MM.1S (cell line): ENCODE data around the gene EPHB1.
"Not testable (repeated sequence)": the region's sequence is repeated elsewhere in the genome, so short reads cannot be mapped to it uniquely, and the experiment has no call there.

Experiments
- DNase-seq: peaks from one replicate; pipeline ENCODE4 v3.0.0-alpha.2; 2015
- H2AFZ ChIP-seq: fragments of 300-600 bp; sonication (generic); 2 replicates; pipeline ENCODE4 v1.6.0; 2016; ENCODE audit warnings: antibody characterized with exemption, low read length
- H3F3A ChIP-seq: fragments of 300-600 bp; sonication (generic); 2 replicates; pipeline ENCODE4 v1.6.1; 2016; ENCODE audit warnings: mild to moderate bottlenecking, antibody characterized with exemption, low read length, moderate library complexity, mixed read lengths; ENCODE audit not compliant: insufficient read depth
- H3K27ac ChIP-seq: fragments of 300-600 bp; sonication (generic); 2 replicates; pipeline ENCODE4 v1.5.1; 2016; ENCODE audit warnings: mild to moderate bottlenecking, low read length
- H3K27me3 ChIP-seq: fragments of 300-600 bp; sonication (generic); replicated peaks from 2 replicates; pipeline ENCODE4 v1.6.0; 2016; ENCODE audit warnings: low read length; ENCODE audit not compliant: insufficient read depth
- H3K36me3 ChIP-seq: fragments of 300-600 bp; sonication (generic); replicated peaks from 2 replicates; pipeline ENCODE4 v1.6.1; 2016; ENCODE audit warnings: mild to moderate bottlenecking, low read length, mixed read lengths; ENCODE audit not compliant: insufficient read depth
- H3K4me1 ChIP-seq: fragments of 300-600 bp; sonication (generic); 2 replicates; pipeline ENCODE4 v1.6.1; 2016; ENCODE audit warnings: low read length, mixed read lengths
- H3K4me2 ChIP-seq: fragments of 300-600 bp; sonication (generic); 2 replicates; pipeline ENCODE4 v1.6.0; 2016; ENCODE audit warnings: low read depth, low read length
- H3K4me3 ChIP-seq: fragments of 300-600 bp; sonication (generic); 2 replicates; pipeline ENCODE4 v1.5.1; 2016; ENCODE audit warnings: low read length, mixed read lengths
- H3K79me2 ChIP-seq: fragments of 300-600 bp; sonication (generic); 2 replicates; pipeline ENCODE4 v1.6.1; 2016; ENCODE audit warnings: mixed run types, low read length, mixed read lengths
- H3K9ac ChIP-seq: fragments of 300-600 bp; sonication (generic); 2 replicates; pipeline ENCODE4 v1.6.1; 2016; ENCODE audit warnings: low read length, mixed read lengths
- H3K9me2 ChIP-seq: fragments of 300-600 bp; sonication (generic); replicated peaks from 2 replicates; pipeline ENCODE4 v1.6.1; 2016; ENCODE audit warnings: mild to moderate bottlenecking, low read length, mixed read lengths; ENCODE audit not compliant: insufficient read depth
- H3K9me3 ChIP-seq: fragments of 300-600 bp; sonication (generic); replicated peaks from 2 replicates; pipeline ENCODE4 v1.6.1; 2016; ENCODE audit warnings: mild to moderate bottlenecking, low read length, mixed read lengths; ENCODE audit not compliant: insufficient read depth
- H4K20me1 ChIP-seq: fragments of 300-600 bp; sonication (generic); 2 replicates; pipeline ENCODE4 v1.6.1; 2016; ENCODE audit warnings: mild to moderate bottlenecking, low read length, moderate library complexity, mixed read lengths; ENCODE audit not compliant: insufficient read depth
- CTCF ChIP-seq: fragments of 300-600 bp; sonication (generic); IDR thresholded peaks from 2 replicates; pipeline ENCODE4 v1.5.1; 2016; ENCODE audit warnings: antibody characterized with exemption, low read length, mixed read lengths
- EZH2 ChIP-seq: fragments of 300-600 bp; sonication (generic); optimal IDR thresholded peaks from 2 replicates; pipeline ENCODE3; 2017; ENCODE audit warnings: low read depth, mild to moderate bottlenecking, antibody characterized with exemption, low read length, mixed read lengths
- EZH2phosphoT487 ChIP-seq: fragments of 300-600 bp; sonication (generic); IDR thresholded peaks from 2 replicates; pipeline ENCODE4 v1.6.1; 2018; ENCODE audit warnings: antibody characterized with exemption, low read length

Gene EPHB1

GRCh38 chr3:134998158-134998557 is 203.1 kb downstream of the EPHB1 start:
- no peak for TF ChIP-seq CTCF
- TF ChIP-seq EZH2: no peak
- Histone ChIP-seq H3K36me3 (no peaks in the 10 kb centered on the region), H4K20me1 (no peaks in the 10 kb centered on the region), H3K4me1 (no peaks in the 10 kb centered on the region), H3K79me2 (no peaks in the 10 kb centered on the region), H3K9ac (no peak overlapping the region), H2AFZ (no peak overlapping the region), H3F3A (no peaks in the 10 kb centered on the region), H3K4me3 (no peak overlapping the region), H3K27me3 (no peaks in the 10 kb centered on the region), H3K9me3 (no peaks in the 10 kb centered on the region), H3K27ac (no peak overlapping the region), H3K4me2 (no peak overlapping the region), H3K9me2 (no peaks in the 10 kb centered on the region)
- no peak for DNase-seq

- Histone ChIP-seq H3K4me3 (no peak overlapping the region), H3K27ac (no peak overlapping the region), H3K9ac (no peak overlapping the region), H3K4me1 (no peaks in the 10 kb centered on the region), H3F3A (no peaks in the 10 kb centered on the region), H3K27me3 (no peaks in the 10 kb centered on the region), H2AFZ (no peak overlapping the region), H3K4me2 (no peak overlapping the region), H3K36me3 (no peaks in the 10 kb centered on the region), H3K9me3 (no peaks in the 10 kb centered on the region), H3K9me2 (no peaks in the 10 kb centered on the region), H3K79me2 (no peaks in the 10 kb centered on the region), H4K20me1 (no peaks in the 10 kb centered on the region)
- DNase-seq: no peak
- no peak for TF ChIP-seq EZH2phosphoT487
- TF ChIP-seq CTCF: no peak
- no peak for TF ChIP-seq EZH2
Observed at GRCh38 chr3:134998855-134999254, 203.8 kb downstream of the EPHB1 start.

GRCh38 chr3:135000465-135000864 is 205.4 kb downstream of the EPHB1 start:
- no peak for DNase-seq
- Histone ChIP-seq H2AFZ (no peak overlapping the region), H3K4me3 (no peak overlapping the region), H3K4me1 (no peaks in the 10 kb centered on the region), H3K9me3 (no peaks in the 10 kb centered on the region), H3K9me2 (no peaks in the 10 kb centered on the region), H3K9ac (no peak overlapping the region), H3K27ac (no peak overlapping the region), H3K36me3 (no peaks in the 10 kb centered on the region), H3K27me3 (no peaks in the 10 kb centered on the region), H3K79me2 (no peaks in the 10 kb centered on the region), H3K4me2 (no peak overlapping the region), H4K20me1 (no peaks in the 10 kb centered on the region), H3F3A (no peaks in the 10 kb centered on the region)
- TF ChIP-seq EZH2 (no peak), CTCF (no peak), EZH2phosphoT487 (no peak)

GRCh38 chr3:135005616-135006015 is 210.6 kb downstream of the EPHB1 start:
- H3K4me1 ChIP-seq, H3K4me2 ChIP-seq, H4K20me1 ChIP-seq, H3K79me2 ChIP-seq, H3K36me3 ChIP-seq, H3F3A ChIP-seq, H3K9ac ChIP-seq, DNase-seq, H3K27me3 ChIP-seq, H2AFZ ChIP-seq, H3K4me3 ChIP-seq, H3K9me2 ChIP-seq, H3K27ac ChIP-seq, H3K9me3 ChIP-seq: not testable (repeated sequence)
